ENCODE results near the gene PICK1. TPM values are rescaled to one million over a fixed set of nuclear protein-coding genes. Genes with fewer than 3 reads are reported as not detected.
"Not testable (repeated sequence)": the region's sequence is repeated elsewhere in the genome, so short reads cannot be mapped to it uniquely, and the experiment has no call there.

Gene PICK1
- polyA plus RNA-seq, 1 donor, result 12.8 TPM

DNA sequence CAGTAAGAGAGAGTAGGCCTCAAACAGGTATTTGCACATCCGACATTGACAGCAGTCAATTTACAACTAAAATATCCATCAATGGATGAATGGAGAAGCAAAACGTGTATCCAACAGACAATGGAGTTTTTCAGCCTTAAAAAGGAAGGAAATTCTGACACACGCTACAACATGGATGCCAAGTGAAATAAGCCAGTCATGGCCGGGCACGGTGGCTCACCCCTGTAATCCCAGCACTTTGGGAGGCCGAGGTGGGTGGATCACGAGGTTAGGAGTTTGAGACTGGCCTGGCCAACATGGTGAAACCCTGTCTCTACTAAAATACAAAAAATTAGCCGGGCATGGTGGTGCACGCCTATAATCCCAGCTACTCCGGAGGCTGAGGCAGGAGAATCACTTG lies 60.4 kb downstream of the PICK1 start:
- DNase-seq, result not testable (repeated sequence)

DNA sequence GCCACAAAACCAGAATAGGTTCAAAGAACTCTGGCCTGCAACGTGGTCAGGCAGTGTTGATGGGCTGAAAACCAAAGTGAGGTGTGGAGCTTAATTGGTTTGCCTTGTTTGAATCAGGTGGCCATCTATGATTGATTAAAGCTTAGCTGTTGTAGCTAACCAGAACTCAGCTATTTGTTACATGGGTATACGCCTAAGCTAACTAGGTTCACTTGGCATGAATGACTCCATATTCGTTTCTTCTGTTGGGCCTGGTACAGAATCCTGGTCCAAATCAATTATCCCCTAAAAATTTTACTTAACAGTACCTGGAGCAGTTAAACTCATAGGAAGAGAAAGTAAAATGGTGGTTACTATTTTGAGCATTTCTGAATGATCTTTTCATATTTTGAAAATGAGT lies 61.0 kb downstream of the PICK1 start:
- DNase-seq, result no peak

GRCh38 chr22:38118747-38119146 lies 61.5 kb downstream of the PICK1 start:
- DNase-seq, result not testable (repeated sequence)

DNA sequence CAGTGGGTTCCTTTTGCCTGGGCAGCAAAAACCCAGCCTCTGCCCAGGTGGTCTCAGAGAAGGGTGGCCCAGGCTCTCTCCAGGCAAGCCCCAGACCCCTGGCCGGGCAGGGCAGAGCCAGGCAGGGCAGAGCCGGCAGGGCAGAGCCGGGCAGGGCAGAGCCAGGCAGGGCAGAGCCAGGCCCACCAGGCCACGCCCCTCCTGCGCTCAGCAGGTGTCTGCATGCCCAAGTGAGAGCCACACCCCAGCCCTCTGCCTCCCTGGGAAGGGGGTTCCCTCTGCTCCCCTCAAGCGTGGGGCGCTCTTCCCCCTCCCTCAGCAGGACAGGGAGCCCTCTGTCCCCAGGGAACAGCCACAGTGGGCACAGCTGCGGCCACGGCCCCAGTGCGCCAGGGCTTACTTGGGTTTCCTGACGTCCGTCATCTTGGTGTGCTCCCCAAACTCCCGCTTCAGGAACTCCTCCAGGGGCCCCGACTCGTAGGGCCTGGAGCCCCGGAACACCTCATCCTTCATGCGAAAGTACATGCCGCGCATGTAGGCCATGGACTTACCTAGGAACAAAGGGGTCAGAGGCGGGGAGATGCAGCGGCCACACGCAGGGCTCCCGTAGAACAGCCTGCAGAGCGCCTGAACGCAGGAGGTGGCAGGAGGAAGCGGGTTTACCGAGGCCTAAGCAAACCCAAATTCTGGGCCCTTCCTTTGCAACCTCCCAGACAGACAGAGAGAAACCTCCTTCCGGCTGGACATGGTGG lies 63.3 kb downstream of the PICK1 start:
- no peak for DNase-seq

DNA sequence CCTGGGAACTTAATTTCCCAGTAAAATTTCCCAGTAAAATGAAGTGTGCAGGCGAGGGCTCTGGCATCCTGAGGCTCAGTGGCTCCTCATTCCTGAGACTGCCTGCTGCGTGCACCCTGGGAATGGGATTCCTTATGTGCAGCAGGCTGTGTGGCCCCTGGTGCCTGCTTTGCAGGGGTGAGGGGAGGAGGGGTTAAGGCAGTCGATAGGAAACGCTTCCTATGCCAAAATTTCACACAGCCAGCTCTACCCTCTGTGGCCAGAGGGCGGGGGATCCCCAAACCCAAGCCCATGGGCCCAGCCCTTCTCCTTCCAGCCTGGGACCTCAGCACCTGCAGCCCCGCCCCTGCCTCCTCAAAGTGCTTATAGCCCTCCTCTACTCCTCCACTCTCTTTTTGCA lies 65.4 kb downstream of the PICK1 start:
- DNase-seq, result no peak

DNA sequence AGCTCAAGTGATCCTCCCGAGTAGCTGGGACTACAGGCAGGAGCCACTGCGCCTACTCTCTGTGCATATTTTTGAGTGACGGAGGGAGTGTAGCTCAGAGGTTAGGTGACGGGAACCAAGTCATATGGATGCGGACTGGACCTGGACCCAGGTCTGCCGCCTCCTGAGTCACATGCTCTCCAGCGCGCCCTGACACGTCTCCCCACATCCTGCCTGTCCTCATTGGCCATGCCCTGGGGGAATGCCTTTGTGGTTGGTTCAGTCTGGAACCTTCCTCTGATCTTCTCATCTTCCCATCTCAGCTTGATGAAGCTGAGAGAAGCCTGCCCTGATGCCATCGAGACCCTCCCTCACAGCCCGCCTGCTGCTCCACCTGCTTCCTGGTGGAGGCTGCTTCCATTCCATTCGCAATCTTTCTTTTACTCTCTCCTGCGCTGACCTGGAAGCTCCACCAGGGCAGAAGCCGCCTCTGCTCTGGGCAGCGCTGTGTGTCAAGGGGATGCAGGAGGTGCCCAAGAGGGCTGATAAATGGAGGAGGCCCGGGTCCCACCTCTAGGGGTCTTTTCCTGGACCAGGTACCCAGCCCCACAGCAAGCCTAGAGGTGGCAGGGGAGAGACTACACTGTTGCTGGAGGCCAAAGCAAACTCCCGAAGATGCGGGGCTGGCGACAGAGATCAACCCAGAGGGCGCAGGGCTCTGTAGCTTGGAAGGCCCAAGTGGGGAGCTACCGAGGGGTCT lies 67.2 kb downstream of the PICK1 start:
- no peak for DNase-seq

GRCh38 chr22:38125038-38125610 lies 67.9 kb downstream of the PICK1 start:
- DNase-seq, result no peak

Other genes starting within 250 kb of the PICK1 start
- gene GCAT, start 249.5 kb upstream of the PICK1 start, polyA plus RNA-seq (ENCODE audit: insufficient read length), result 5.6 TPM
- gene GALR3, start 234.0 kb upstream of the PICK1 start, polyA plus RNA-seq (ENCODE audit: insufficient read length), result not detected
- gene ANKRD54, start 213.1 kb upstream of the PICK1 start, polyA plus RNA-seq (ENCODE audit: insufficient read length), result 10.4 TPM
- 1,289 TPM for gene EIF3L, start 208.0 kb upstream of the PICK1 start, polyA plus RNA-seq (ENCODE audit: insufficient read length)
- 50.2 TPM for gene MICALL1, start 151.1 kb upstream of the PICK1 start, polyA plus RNA-seq (ENCODE audit: insufficient read length)
- gene C22orf23, start 103.8 kb upstream of the PICK1 start, polyA plus RNA-seq (ENCODE audit: insufficient read length), result 11.1 TPM
- gene POLR2F, start 103.7 kb upstream of the PICK1 start, polyA plus RNA-seq (ENCODE audit: insufficient read length), result 39.1 TPM
- 4.2 TPM for gene SOX10, start 72.8 kb upstream of the PICK1 start, polyA plus RNA-seq (ENCODE audit: insufficient read length)
- gene SLC16A8, start 26.8 kb downstream of the PICK1 start, polyA plus RNA-seq (ENCODE audit: insufficient read length), result 3.5 TPM
- 1.5 TPM for gene BAIAP2L2, start 53.3 kb downstream of the PICK1 start, polyA plus RNA-seq (ENCODE audit: insufficient read length)
- 14.4 TPM for gene PLA2G6, start 124.4 kb downstream of the PICK1 start, polyA plus RNA-seq (ENCODE audit: insufficient read length)
- 3.8 TPM for gene MAFF, start 144.6 kb downstream of the PICK1 start, polyA plus RNA-seq (ENCODE audit: insufficient read length)
- 92.5 TPM for gene TMEM184B, start 215.6 kb downstream of the PICK1 start, polyA plus RNA-seq (ENCODE audit: insufficient read length)